Activated naive CD4-positive, alpha-beta T cell treated with anti-CD3 and anti-CD28 coated beads, Interleukin-2, amount 50 U/mL, for 72 hours (primary cell): ENCODE data around the gene AP4E1. TPM values are rescaled to one million over a fixed set of nuclear protein-coding genes. Genes with fewer than 3 reads are reported as not detected.
"Not testable (repeated sequence)": the region's sequence is repeated elsewhere in the genome, so short reads cannot be mapped to it uniquely, and the experiment has no call there.

Source experiments
- ATAC-seq, 2 donors: fragments of 150-1000 bp; cut with Tn5 transposase; 2 replicates each; pipeline ENCODE4 v1.10.0; 2021; ENCODE audit warnings: mild to moderate bottlenecking in 2 of 2, moderate library complexity in 2 of 2
- DNase-seq, 2 donors: peaks; one replicate each; pipeline ENCODE4 v3.0.0; 2021 to 2022; ENCODE audit warnings: low spot score in 2 of 2
- H3K27ac Mint-ChIP-seq, 2 donors: one replicate each; pipeline ENCODE4 v1.8.0; 2022; ENCODE audit warnings: mild to moderate bottlenecking in 2 of 2, mixed read lengths in 2 of 2
- H3K36me3 Mint-ChIP-seq, 2 donors: one replicate each; pipeline ENCODE4 v1.8.0; 2022; ENCODE audit warnings: mixed read lengths in 2 of 2
- H3K9me3 Mint-ChIP-seq, 2 donors: one replicate each; pipeline ENCODE4 v1.8.0; 2022; ENCODE audit warnings: mixed read lengths in 2 of 2
- total RNA-seq, 2 donors: library from RNA; stranded (reverse); gene quantifications; one replicate each; pipeline ENCODE4 v1.2.3, GENCODE V29; 2022

The AP4E1 gene
- total RNA-seq, 2 donors from 2014 or later, result 11.2 to 14.3 TPM

DNA sequence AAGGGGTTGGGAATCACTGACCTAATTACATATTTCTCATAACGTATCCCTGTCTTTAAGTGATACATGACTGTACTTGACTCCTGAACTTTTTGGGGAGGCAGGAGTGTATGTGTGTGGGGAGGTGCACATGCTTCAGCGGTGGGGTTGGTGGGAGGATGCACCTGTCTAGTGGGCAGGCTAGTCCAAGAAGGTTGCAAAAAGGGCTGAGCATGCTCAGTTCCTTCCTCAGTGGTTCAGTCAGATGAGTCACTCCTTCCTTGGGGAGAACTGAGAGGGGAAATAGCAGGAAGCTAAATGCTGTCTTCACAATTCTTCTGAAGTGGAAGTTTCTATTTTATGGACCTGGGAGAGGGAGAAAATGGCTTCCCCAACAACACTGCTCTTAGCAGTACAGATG is 24.6 kb upstream of the AP4E1 start:
- Mint-ChIP-seq H3K27ac (peak overlapping the region in 1 of 2 donors; percentile 21), H3K36me3 (no peaks in the 10 kb centered on the region), H3K9me3 (no peaks in the 10 kb centered on the region)
- ATAC-seq (peak in 1 of 2 donors; percentile 23), DNase-seq (no peak)

DNA sequence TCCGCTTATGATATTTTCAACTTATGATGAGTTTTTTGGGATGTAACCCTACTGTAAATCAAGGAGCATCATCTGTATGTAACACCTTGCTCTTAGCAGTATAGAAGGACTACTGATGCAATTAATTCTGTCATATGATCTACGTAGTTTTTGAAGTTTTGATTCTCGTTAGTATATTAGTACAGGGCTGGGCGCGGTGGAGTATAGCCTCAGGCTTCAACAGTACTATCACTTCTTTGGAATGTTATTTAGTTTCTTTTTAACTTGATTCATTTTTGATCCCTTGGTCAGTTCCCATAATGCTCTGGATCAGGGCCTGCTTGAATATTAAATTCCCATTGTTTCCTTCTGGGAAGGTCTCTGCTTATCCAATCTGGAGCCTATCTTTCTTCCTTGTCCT is 23.9 kb upstream of the AP4E1 start:
- peak overlapping the region in 1 of 2 donors; percentile 83 for H3K27ac Mint-ChIP-seq
- H3K9me3 Mint-ChIP-seq, result no peaks in the 10 kb centered on the region
- no peak for ATAC-seq
- DNase-seq, result no peak
- H3K36me3 Mint-ChIP-seq, result no peaks in the 10 kb centered on the region

DNA sequence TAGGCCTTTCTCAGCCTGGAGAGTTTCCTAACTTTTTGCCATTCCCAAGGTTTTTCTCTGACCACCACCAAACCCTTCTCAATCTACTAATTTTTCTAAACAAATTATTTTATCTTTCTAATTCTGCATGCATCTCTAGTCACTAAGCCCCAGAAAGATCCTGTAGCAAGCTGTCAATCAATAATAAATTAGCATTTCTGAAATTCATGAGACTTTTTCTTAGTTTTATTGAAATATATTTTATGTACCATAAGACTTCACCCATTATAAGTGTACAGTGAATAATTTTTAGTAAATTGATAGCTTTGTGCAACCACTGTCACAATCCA is 22.4 kb upstream of the AP4E1 start:
- ATAC-seq, result no peak
- H3K27ac Mint-ChIP-seq, result peak overlapping the region in 1 of 2 donors; percentile 83

DNA sequence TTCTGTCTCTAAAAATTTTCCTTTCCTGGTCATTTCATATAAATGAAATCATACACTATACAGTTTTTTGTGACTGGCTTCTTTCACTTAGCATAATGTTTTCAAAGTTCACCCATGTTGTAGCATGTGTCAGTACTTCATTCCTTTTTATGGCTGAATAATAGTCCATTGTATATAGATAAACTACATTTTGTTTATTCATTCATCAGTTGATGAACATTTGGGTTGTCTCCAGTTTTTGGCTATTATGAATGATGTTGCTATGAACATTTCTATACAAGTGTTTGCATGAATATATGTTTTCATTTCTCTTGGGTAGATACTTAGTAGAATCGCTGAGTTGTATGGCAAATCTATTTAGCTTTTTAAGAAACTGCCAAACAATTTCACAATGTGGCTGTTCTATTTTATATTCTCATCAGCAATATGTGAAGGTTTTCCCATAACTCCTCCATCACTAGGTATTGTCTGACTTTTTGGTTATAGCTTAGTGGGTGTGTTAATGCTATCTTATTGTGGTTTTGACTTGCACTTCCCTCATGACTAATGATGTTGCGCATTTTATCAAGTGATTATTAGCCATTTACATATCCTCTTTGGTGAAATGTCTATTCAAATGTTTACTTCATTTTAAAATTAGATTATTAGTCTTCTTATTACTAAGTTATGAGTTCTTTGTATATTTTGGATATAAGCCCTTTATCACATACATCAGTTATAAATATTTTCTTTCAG is 21.7 kb upstream of the AP4E1 start:
- ATAC-seq (no peak), DNase-seq (no peak)
- H3K36me3 Mint-ChIP-seq, result peaks cover 6 to 11% of the 10 kb centered on the region in 2 donors
- peaks cover 0 to 8% of the 10 kb centered on the region in 2 donors for H3K9me3 Mint-ChIP-seq
- H3K27ac Mint-ChIP-seq, result no peak overlapping the region

More for the DNA sequence above, 22.4 kb upstream of the AP4E1 start:
- DNase-seq, result no peak
- H3K36me3 Mint-ChIP-seq, result peaks cover 6 to 8% of the 10 kb centered on the region in 2 donors
- peaks cover 0 to 7% of the 10 kb centered on the region in 2 donors for H3K9me3 Mint-ChIP-seq

DNA sequence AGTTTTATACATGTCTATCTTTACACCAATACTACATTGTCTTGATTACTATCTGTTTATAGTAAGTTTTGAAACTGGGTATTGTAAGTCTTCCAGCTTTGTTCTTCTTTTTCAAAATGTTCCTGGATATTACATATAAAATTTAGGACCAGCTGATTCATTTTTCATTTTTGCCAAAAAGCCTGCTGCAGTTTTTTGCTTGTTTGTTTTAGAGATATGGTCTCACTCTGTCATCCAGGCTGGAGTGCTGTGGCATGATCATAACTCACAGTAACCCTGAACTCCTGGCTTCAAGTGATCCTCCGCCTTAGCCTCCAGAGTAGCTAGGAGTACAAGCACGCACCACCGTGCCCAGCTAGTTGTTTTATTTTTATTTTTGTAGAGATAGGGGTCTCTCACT is 20.4 kb upstream of the AP4E1 start:
- DNase-seq (no peak), ATAC-seq (no peak)
- Mint-ChIP-seq H3K9me3 (peaks cover 0 to 9% of the 10 kb centered on the region in 2 donors), H3K36me3 (peaks cover 6 to 12% of the 10 kb centered on the region in 2 donors), H3K27ac (no peak overlapping the region)

- Mint-ChIP-seq H3K27ac (no peak overlapping the region), H3K9me3 (peaks cover 0 to 18% of the 10 kb centered on the region in 2 donors), H3K36me3 (peaks cover 6 to 22% of the 10 kb centered on the region in 2 donors)
- ATAC-seq (no peak), DNase-seq (no peak)
Observed at GRCh38 chr15:50889589-50889988, 18.9 kb upstream of the AP4E1 start.

DNA sequence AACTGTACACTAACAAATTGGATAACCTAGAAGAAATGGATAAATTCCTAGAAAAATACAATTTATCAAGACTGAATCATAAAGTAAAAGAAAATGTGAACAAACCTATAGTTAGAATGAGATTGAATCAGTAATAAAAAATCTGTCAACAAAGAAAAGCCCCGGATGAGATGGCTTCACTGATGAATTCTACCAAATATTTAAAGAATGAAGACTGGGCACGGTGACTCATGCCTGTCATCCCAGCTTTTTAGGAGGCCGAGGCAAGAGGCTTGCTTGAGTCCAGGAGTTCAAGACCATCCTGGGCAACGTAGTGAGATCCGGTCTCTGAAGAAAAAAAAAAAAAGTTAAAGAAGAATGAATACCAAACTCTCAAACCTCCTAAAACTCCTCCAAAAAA is 17.7 kb upstream of the AP4E1 start:
- ATAC-seq (no peak), DNase-seq (no peak)
- peaks cover 6 to 22% of the 10 kb centered on the region in 2 donors for H3K36me3 Mint-ChIP-seq
- no peak overlapping the region for H3K27ac Mint-ChIP-seq
- H3K9me3 Mint-ChIP-seq, result peaks cover 0 to 18% of the 10 kb centered on the region in 2 donors

- H3K9me3 Mint-ChIP-seq, result peaks cover 0 to 18% of the 10 kb centered on the region in 2 donors
- ATAC-seq (no peak), DNase-seq (no peak)
- H3K27ac Mint-ChIP-seq, result no peak overlapping the region
- peaks cover 6 to 22% of the 10 kb centered on the region in 2 donors for H3K36me3 Mint-ChIP-seq
Observed at GRCh38 chr15:50891159-50891558, 17.3 kb upstream of the AP4E1 start.

DNA sequence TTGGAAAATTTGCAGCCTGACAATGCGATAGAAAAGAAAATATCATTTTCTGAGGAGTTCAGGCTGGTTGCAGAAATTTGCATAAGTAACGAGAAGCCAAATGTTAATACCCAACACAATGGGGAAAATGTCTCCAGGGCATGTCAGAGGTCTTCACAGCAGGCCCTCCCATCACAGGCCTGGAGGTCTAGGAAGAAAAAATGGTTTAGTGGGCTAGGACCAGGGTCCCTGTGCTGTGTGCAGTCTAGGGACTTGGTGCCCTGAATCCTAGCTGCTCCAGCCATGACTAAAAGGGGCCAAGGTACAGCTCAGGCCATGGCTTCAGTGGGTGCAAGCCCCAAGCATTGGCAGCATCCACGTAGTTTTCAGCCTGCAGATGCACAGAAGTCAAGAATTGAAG is 14.5 kb upstream of the AP4E1 start:
- H3K27ac Mint-ChIP-seq, result no peak overlapping the region

GRCh38 chr15:50901390-50901789 is 7.1 kb upstream of the AP4E1 start:
- not testable (repeated sequence) for H3K27ac Mint-ChIP-seq, ATAC-seq, H3K9me3 Mint-ChIP-seq, H3K36me3 Mint-ChIP-seq, DNase-seq

More for the DNA sequence above, 14.5 kb upstream of the AP4E1 start:
- no peak for DNase-seq
- Mint-ChIP-seq H3K9me3 (peaks cover 0 to 18% of the 10 kb centered on the region in 2 donors), H3K36me3 (peaks cover 6 to 22% of the 10 kb centered on the region in 2 donors)
- no peak for ATAC-seq

DNA sequence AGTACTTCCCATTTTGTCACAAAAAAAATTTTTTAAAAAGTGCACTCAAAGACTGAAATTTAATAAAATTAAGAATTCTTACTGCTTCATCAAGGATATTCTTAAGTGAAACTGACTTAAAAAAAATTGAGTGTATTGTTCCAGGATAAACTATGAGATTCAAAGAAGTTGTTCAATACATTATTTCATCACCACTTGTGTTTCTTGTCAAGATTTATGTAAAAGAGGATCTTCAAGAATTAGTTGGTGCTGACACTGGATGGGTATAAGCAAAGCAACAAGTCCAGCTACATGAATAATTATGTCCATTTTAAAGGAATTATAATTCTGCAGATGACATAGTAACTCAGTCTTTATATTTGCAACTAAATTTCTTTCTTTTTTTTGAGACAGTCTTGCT is 4.3 kb upstream of the AP4E1 start:
- ATAC-seq, result no peak
- H3K36me3 Mint-ChIP-seq, result peaks cover 5% of the 10 kb centered on the region in 2 donors
- no peak for DNase-seq
- H3K9me3 Mint-ChIP-seq, result no peaks in the 10 kb centered on the region
- H3K27ac Mint-ChIP-seq, result no peak overlapping the region

- DNase-seq (no peak), ATAC-seq (no peak)
- H3K9me3 Mint-ChIP-seq, result no peaks in the 10 kb centered on the region
- peaks cover 6% of the 10 kb centered on the region in 2 donors for H3K36me3 Mint-ChIP-seq
- no peak overlapping the region for H3K27ac Mint-ChIP-seq
Observed at GRCh38 chr15:50905055-50905454, 3.4 kb upstream of the AP4E1 start.

DNA sequence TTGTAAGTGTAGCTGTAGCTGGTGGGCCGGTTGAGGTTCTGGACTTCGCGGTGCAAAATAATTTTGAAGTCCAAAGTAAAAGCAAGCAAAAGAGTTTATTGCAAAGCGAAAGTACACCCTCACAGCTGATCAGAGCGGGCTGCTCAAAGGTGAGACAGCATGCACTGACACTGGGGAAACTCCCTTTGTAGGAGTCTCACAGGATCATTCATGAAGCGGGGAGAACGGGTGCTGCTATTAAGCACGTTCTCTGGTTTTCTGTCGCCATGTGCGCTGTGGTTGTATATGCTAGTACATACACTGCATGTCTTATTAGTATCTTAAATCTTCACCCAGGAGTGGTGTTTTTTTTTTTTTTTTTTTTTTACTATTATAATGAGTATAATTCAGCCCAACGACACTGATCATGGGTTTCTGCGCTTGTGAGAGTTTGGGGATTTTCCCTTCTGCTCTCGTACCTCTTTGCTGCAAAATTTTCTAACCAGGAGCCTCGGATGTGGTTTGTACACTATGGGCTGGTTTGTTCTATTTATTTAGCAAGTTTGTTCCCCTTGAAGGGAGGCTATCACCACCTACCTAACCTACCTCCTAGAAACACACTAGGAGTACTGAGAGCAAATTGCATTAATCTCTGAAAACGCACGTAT is 1.4 kb upstream of the AP4E1 start:
- ATAC-seq (peak; percentile 75 to 83), DNase-seq (peak; percentile 69 to 83)
- peak overlapping the region; percentile 99 to 100 for H3K27ac Mint-ChIP-seq
- no peaks in the 10 kb centered on the region for H3K9me3 Mint-ChIP-seq
- peaks cover 6% of the 10 kb centered on the region in 2 donors for H3K36me3 Mint-ChIP-seq

- peak in 1 of 2 donors; percentile 45 for DNase-seq
- H3K27ac Mint-ChIP-seq, result peak overlapping the region; percentile 99 to 100
- H3K36me3 Mint-ChIP-seq, result peaks cover 6% of the 10 kb centered on the region in 2 donors
- no peaks in the 10 kb centered on the region for H3K9me3 Mint-ChIP-seq
- peak; percentile 39 to 60 for ATAC-seq
Observed at GRCh38 chr15:50907601-50908208, 778 bp upstream of the AP4E1 start.

- Mint-ChIP-seq H3K9me3 (no peaks in the 10 kb centered on the region), H3K27ac (peak overlapping the region; percentile 97 to 100), H3K36me3 (peaks cover 6% of the 10 kb centered on the region in 2 donors)
- ATAC-seq (no peak), DNase-seq (no peak)
Observed at GRCh38 chr15:50909010-50909317, 481 bp downstream of the AP4E1 start.

DNA sequence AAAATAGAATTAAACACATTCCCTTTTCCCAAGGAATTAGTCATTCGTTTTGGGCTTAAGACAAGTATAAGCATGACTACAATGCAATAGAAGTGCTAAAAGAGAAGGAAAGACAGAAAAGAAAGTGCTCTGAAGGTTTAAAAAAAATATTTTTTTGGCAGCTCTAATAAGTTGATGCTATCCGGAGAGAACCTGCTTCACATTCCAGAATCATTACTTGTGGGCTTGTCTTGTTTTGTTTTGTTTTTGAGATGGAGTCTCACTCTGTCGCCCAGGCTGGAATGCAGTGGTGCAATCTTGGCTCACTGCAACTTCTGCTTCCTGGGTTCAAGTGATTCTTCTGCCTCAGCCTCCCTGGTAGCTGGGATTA is 1.9 kb downstream of the AP4E1 start:
- DNase-seq, H3K36me3 Mint-ChIP-seq, ATAC-seq, H3K9me3 Mint-ChIP-seq: not testable (repeated sequence)
- H3K27ac Mint-ChIP-seq, result peak overlapping the region in 1 of 2 donors; percentile 100

DNA sequence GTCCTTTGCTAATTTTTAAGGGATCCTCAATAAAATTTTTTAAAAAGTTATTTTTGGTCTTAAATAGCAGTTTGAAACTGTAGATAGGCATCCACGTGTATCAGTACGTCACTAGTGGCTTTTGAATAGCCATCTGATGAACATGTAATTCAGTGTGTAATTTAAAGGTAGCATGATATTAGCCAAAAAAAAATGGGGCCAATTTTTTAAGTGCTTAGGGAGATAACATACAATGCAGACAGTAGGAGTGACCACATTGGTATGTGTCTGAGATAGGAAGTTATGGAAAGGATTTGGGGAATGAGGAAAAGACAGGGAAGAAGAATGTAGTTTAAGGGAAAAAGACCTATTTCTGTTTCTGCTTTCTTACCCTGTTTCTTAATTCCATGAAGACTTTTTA is 2.5 kb downstream of the AP4E1 start:
- Mint-ChIP-seq H3K9me3 (no peaks in the 10 kb centered on the region), H3K36me3 (peaks cover 6% of the 10 kb centered on the region in 2 donors), H3K27ac (no peak overlapping the region)
- no peak for DNase-seq
- ATAC-seq, result no peak
